IPS DF 6.9 (cell line): ENCODE data around the gene IER5L.
A peak's percentile ranks its signal among the peaks of the same experiment; 100 is the strongest.

Source experiments
- DNase-seq: peaks from one replicate; pipeline ENCODE4 v3.0.0-alpha.2; 2013; ENCODE audit warnings: low read depth, low spot score
- H3K27ac ChIP-seq: one replicate; pipeline ENCODE4 v1.5.1; 2013; ENCODE audit warnings: low read length, control low read depth
- H3K27me3 ChIP-seq: 2 replicates; pipeline ENCODE4 v1.6.1; 2013; ENCODE audit warnings: mild to moderate bottlenecking, low read length; ENCODE audit not compliant: control insufficient read depth, insufficient read depth
- H3K36me3 ChIP-seq: 2 replicates; pipeline ENCODE4 v1.6.1; 2013; ENCODE audit warnings: low read length; ENCODE audit not compliant: control insufficient read depth, insufficient read depth
- H3K4me1 ChIP-seq: 2 replicates; pipeline ENCODE4 v1.6.1; 2013; ENCODE audit warnings: low read length; ENCODE audit not compliant: control insufficient read depth, insufficient read depth
- H3K4me3 ChIP-seq: 2 replicates; pipeline ENCODE4 v1.5.1; 2013; ENCODE audit warnings: mild to moderate bottlenecking, low read length
- H3K9me3 ChIP-seq: 2 replicates; pipeline ENCODE4 v1.6.1; 2013; ENCODE audit warnings: low read length, inconsistent platforms; ENCODE audit not compliant: control insufficient read depth, insufficient read depth
- WGBS: extraction: QIAGEN DNeasy Blood & Tissue Kit; methylation state at CpG from one replicate; pipeline ENCODE4 v1.1.7; 2013; ENCODE audit warnings: mixed read lengths, missing lambda C conversion rate; ENCODE audit not compliant: insufficient read length, insufficient coverage; 5-methylcytosine and 5-hydroxymethylcytosine counted together

IER5L gene

DNA sequence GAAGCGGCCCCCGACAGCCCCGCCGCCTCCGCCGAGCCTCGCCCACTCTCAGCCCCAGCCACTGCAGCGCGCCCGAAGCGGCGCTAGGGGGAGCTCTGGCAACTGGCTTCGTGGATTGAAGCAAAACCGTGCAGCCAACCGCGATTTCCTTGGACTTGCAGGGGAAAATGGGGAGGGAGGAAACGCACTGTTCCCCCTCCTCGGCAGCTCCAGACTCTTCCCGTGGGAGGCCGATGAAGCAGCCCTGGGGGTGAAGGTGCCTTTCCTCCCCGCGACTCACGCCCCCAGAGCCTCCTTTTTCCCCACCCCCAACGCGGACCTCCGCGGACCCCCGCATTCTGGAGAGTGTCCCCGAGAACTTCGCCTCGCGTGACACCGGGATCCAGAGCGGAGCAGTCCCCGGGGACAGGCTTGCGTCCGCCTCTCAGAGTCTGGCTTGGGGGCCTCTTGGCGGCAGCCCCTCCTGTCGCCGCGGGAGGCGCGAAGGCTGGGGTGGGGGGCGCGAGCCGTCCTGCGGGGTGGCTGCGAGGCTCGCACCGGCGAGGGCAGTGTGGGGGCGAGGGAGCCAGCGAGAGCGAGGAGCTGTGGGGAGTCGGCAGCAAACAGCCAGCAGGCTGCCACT, 3.8 kb downstream of the IER5L start:
- no peaks in the 10 kb centered on the region for H3K36me3 ChIP-seq
- peaks cover 20% of the 10 kb centered on the region; the same call in 1 of the 2 replicates for H3K27me3 ChIP-seq
- peaks cover 3% of the 10 kb centered on the region; the same call in 1 of the 2 replicates for H3K4me1 ChIP-seq
- no CpG with 5 or more reads among the region's 55 CpGs for WGBS
- H3K4me3 ChIP-seq, result peak overlapping the region; percentile 49; the same call in 1 of the 2 replicates
- no peaks in the 10 kb centered on the region for H3K9me3 ChIP-seq
- H3K27ac ChIP-seq, result no peak overlapping the region
- no peak for DNase-seq

DNA sequence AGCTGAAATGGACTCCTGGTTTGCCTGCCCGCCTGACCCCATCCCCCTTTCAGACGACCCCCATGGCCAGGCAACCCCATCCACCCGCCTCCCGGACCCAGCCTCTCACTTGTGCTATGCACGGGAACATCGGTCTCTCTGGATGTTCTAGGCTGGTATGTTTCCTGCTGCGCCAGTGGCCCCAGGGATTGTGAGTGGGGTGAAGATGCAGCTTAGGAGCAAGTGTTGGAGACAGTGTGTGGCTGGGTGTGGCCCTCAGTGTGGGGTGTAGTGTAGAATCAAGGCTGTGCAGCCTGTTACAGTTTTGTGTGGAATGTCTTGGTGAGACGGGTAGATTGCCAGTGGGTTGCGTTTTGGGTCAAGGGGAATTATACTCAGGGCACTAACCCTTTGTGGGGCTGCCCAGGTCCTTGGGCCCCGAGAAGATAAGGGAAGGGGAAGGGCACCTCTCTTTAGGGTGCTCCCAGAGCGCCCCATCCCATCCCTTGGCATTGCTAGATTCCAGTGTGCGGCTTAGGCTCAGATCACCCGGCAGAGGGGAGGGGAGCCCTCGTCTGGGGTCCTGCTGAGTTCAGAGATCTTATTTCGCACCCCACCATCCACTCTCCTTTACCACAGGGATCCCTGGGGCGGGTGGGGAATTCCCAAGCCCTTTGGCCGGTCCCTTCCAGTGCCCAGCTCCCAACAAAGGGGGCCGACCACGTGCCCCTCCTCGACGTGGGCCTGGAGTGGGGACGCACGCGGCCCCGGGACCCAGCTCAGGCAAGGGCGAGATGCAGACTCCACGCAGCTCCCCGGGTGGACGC, 4.6 kb downstream of the IER5L start:
- no peak for DNase-seq
- H3K4me1 ChIP-seq, result peaks cover 3% of the 10 kb centered on the region; the same call in 1 of the 2 replicates

DNA sequence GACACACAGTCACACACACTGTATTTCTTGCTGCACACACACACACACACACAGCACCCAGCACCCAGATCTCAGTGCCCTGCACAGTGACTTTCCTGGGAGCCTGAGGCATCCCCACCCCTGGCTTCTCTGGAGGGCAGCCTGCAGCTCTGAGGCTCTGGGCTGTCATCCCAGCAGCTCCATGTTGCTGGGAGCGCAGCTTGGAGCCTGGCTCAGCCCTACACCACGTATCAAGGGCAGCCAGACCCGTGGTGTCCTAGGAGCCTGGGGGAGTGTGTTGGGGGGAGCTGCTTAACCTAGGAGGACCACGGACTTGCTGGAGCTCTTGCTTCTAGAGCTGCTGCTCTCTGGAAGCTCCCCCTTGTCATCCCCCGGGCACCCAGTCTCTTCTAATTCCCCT, 5.2 kb downstream of the IER5L start:
- no peak overlapping the region for H3K27ac ChIP-seq
- WGBS, result no CpG with 5 or more reads among the region's 5 CpGs

More for the DNA sequence above, 4.6 kb downstream of the IER5L start:
- Histone ChIP-seq H3K9me3 (no peaks in the 10 kb centered on the region), H3K4me3 (peak overlapping the region; percentile 49; the same call in 1 of the 2 replicates), H3K36me3 (no peaks in the 10 kb centered on the region), H3K27ac (no peak overlapping the region), H3K27me3 (peaks cover 20% of the 10 kb centered on the region; the same call in 1 of the 2 replicates)
- WGBS, result no CpG with 5 or more reads among the region's 29 CpGs

DNA sequence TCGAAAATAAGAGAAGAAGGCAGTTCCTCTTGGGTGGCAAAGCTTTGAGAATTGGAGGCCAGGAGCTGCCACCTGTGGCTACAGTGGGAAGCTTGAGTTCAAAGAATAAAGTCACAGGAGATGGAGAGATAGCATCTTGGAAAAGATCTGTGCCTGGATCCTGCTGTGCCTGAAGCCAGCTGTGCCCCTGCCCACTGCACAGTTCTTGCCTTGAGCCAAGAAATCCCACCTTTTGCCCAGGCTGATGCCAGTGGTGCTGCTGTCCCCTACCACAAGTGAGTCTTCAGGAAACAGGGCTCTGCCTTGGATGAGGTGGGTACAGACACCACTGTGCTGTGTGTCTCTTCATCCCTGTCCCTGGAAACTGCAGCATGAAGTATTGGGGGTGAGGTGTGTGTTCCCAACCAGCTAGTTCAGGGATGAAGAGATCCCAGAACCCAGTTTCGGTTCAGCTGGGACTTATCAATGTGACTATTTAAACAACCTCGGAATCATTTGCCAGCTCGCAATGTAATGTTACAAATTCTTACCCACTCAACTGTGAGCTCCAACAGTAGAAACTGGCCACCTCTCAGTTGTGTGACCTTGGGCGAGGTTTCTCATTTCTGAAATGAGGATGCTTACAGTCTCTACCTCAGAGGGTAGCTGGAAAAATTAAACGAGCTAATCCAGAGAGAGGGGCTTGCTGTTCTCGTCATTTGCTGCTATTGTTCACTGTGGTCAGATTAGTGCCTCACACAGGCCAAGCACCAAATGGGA, 5.9 kb downstream of the IER5L start:
- Histone ChIP-seq H3K27me3 (peaks cover 17% of the 10 kb centered on the region; the same call in 1 of the 2 replicates), H3K36me3 (no peaks in the 10 kb centered on the region), H3K4me1 (peaks cover 6% of the 10 kb centered on the region), H3K4me3 (no peak overlapping the region), H3K9me3 (no peaks in the 10 kb centered on the region), H3K27ac (no peak overlapping the region)
- DNase-seq, result no peak
- no CpG with 5 or more reads among the region's 7 CpGs for WGBS

More for the DNA sequence above, 5.2 kb downstream of the IER5L start:
- Histone ChIP-seq H3K4me1 (peaks cover 4% of the 10 kb centered on the region), H3K9me3 (no peaks in the 10 kb centered on the region), H3K4me3 (no peak overlapping the region), H3K27me3 (peaks cover 19% of the 10 kb centered on the region; the same call in 1 of the 2 replicates), H3K36me3 (no peaks in the 10 kb centered on the region)
- DNase-seq, result no peak

DNA sequence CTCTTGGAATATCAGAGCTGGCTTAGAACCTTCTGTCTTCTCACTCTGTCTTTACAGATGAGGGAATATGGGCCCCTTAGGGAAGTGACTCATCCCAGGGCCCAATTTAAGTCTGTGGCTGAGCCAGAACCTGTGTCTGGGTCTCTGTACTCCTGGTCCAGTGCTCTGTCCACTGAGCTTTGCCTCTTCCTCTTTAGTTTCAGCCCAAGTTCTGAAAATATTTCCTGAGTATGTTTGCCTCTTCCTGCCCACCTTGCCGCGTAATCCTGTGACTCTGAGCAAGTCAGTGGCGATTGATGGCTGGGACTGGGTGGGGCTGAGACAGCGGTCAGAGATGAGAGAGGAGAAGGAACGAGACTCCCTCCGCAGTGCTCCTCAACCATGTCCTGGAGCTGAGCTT, 7.8 kb downstream of the IER5L start:
- DNase-seq, result no peak
- no peak overlapping the region for H3K27ac ChIP-seq
- H3K27me3 ChIP-seq, result peaks cover 7% of the 10 kb centered on the region; the same call in 1 of the 2 replicates
- H3K4me1 ChIP-seq, result peaks cover 6% of the 10 kb centered on the region; the same call in 1 of the 2 replicates
- H3K9me3 ChIP-seq, result no peaks in the 10 kb centered on the region
- WGBS, result no CpG with 5 or more reads among the region's 6 CpGs
- no peaks in the 10 kb centered on the region for H3K36me3 ChIP-seq
- no peak overlapping the region for H3K4me3 ChIP-seq

DNA sequence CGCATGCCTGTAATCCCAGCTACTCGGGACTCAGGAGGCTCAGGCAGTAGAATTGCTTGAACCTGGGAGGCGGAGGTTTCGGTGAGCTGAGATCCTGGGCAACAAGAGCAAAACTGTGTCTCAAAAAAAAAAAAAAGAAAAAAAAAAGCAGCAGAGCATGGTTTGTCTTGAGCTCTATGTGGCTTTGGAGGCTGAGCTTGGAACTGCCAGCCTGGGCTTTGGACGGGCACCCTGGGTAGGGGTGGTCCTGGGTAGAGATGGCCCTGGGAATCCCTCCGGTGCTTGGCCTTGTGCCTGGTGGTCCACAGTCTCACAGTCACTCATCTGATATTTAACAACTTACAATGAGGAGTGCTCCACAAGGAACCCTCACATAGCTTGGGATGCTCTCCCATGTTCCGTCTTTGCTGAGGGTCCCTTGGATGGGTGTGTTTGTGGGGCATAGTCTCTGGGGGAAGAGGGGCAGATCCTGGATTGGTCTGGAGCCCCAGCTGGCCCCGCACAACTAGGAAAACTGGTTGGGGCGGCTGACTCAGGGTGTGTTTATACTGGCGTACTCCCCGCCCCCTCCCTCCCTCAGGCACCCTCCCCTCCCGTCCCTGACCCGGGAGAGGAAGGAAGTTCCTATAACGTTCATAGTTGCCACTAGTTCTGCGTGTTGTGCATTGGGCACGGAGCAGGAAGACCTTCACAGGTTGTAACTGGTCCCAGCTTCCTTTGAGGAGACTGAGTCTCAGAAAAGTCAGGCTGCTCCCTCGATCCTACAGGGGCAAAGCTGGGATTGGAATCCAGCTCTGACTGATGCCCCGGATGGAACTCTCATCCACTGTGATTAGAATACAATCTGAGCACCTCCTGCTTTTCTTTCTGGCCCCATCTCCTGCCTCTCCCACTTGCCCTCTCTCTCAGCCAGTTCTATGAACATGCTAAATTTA, 11.2 kb downstream of the IER5L start:
- Histone ChIP-seq H3K27ac (no peak overlapping the region), H3K36me3 (no peaks in the 10 kb centered on the region), H3K27me3 (no peaks in the 10 kb centered on the region), H3K4me3 (no peak overlapping the region), H3K4me1 (peaks cover 7% of the 10 kb centered on the region; the same call in 1 of the 2 replicates), H3K9me3 (no peaks in the 10 kb centered on the region)
- no peak for DNase-seq
- WGBS, result no CpG with 5 or more reads among the region's 18 CpGs

DNA sequence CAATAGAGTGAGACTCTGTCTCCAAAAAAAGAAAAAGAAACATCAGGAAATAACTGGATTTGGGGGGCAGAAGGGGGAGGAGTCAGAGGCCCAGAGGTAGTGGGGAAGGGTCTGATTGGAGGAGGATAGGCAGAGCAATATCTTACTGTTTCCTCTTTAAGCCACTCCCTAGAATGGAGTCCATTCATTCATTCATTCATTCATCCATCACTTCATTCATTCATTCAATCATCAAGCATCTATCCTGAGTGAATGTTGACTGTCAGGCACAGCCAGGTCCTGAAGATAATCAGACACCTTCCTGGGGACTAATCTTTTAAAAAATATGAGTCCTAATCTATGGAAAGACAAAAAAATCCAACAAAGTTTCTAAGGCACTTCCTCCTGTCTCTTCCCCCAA, 12.9 kb downstream of the IER5L start:
- no peaks in the 10 kb centered on the region for H3K27me3 ChIP-seq
- H3K27ac ChIP-seq, result no peak overlapping the region
- peaks cover 7% of the 10 kb centered on the region; the same call in 1 of the 2 replicates for H3K4me1 ChIP-seq
- H3K9me3 ChIP-seq, result no peaks in the 10 kb centered on the region
- H3K4me3 ChIP-seq, result no peak overlapping the region
- no peak for DNase-seq
- no peaks in the 10 kb centered on the region for H3K36me3 ChIP-seq

DNA sequence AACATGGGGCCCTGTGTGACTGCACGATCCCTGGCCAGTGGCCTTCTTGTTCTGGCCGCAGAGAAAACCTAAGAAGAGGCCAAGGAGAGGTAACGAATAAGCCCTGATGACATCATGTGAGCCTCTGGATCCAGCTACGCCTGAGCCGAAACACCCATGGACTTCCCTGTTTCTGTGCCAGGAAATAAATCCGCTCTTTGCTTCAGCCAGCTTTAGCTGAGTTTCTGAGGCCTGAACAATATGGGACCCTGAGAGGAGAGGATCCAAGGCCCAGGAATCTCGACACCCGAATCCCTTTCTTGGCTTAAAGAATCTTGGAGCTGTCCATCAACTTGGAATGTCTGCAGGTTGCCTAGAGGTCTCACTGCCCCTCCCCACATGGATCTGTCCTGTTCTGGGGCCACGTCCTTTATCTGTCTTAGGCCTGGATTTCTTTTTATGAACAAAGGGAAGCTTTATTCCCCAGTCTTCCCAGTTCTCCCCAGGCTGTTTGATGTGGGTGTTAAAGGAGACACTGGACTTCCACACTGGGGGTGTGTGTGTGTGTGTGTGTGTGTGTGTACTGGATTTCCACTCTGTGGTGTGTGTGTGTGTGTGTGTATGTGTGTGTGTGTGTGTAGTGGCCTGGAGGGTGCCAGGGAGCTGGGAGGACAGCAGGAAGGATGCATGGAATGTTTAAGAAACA, 13.7 kb downstream of the IER5L start:
- H3K27me3 ChIP-seq, result no peaks in the 10 kb centered on the region
- peaks cover 7% of the 10 kb centered on the region; the same call in 1 of the 2 replicates for H3K4me1 ChIP-seq
- no peak overlapping the region for H3K27ac ChIP-seq
- no peak for DNase-seq
- H3K36me3 ChIP-seq, result no peaks in the 10 kb centered on the region
- no peak overlapping the region for H3K4me3 ChIP-seq
- no peaks in the 10 kb centered on the region for H3K9me3 ChIP-seq
- WGBS, result no CpG with 5 or more reads among the region's 9 CpGs

DNA sequence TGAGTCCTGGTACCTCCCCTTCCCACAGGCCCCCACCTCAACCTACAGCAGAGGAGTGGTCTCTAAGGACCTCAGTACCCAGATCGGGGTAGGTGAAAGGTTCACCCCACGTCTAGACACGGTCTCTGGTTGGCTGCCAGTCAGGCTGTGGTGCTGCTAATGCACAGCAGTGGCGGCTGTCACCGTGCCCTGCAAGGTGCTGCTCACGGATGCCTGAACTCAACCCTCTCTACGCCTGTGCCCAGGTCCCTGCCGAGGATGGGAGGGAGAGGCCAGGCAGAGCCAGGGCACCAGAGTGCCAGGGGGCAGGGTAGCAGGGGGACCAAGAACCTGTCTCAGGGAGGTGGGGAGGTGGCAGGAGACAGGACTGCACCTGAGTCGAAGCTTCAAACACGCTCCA, 14.3 kb downstream of the IER5L start:
- H3K4me1 ChIP-seq, result peaks cover 7% of the 10 kb centered on the region; the same call in 1 of the 2 replicates
- no peak overlapping the region for H3K4me3 ChIP-seq
- no peaks in the 10 kb centered on the region for H3K36me3 ChIP-seq
- no peaks in the 10 kb centered on the region for H3K9me3 ChIP-seq
- no peaks in the 10 kb centered on the region for H3K27me3 ChIP-seq
- WGBS, result no CpG with 5 or more reads among the region's 10 CpGs
- no peak for DNase-seq
- no peak overlapping the region for H3K27ac ChIP-seq
